Activated T-helper 1 cell treated with Interleukin-2 at 50 U/mL for 16 hours (primary cell): ENCODE results near the gene TSEN2.
"Not testable (repeated sequence)": the region's sequence is repeated elsewhere in the genome, so short reads cannot be mapped to it uniquely, and the experiment has no call there.

ENCODE experiments used
- DNase-seq: peaks from one replicate; pipeline ENCODE4 v3.0.0-alpha.2; 2020; ENCODE audit warnings: low read depth

TSEN2 gene

GRCh38 chr3:12503126-12503957 is 19.1 kb downstream of the TSEN2 start:
- no peak for DNase-seq

- no peak for DNase-seq
Observed at GRCh38 chr3:12506201-12506709, 22.0 kb downstream of the TSEN2 start.

GRCh38 chr3:12507591-12508281 is 23.5 kb downstream of the TSEN2 start:
- DNase-seq: no peak

GRCh38 chr3:12508291-12508700 is 24.0 kb downstream of the TSEN2 start:
- no peak for DNase-seq

GRCh38 chr3:12509466-12509865 is 25.2 kb downstream of the TSEN2 start:
- DNase-seq: no peak

GRCh38 chr3:12512534-12513118 is 28.3 kb downstream of the TSEN2 start:
- no peak for DNase-seq

- no peak for DNase-seq
Observed at GRCh38 chr3:12513694-12514446, 29.6 kb downstream of the TSEN2 start.

- no peak for DNase-seq
Observed at GRCh38 chr3:12515631-12516030, 31.4 kb downstream of the TSEN2 start.

- DNase-seq: no peak
Observed at GRCh38 chr3:12516873-12517272, 32.6 kb downstream of the TSEN2 start.

GRCh38 chr3:12518261-12519028 is 34.2 kb downstream of the TSEN2 start:
- no peak for DNase-seq

GRCh38 chr3:12521010-12521409 is 36.7 kb downstream of the TSEN2 start:
- DNase-seq: no peak

- no peak for DNase-seq
Observed at GRCh38 chr3:12522721-12523120, 38.4 kb downstream of the TSEN2 start.

- no peak for DNase-seq
Observed at GRCh38 chr3:12527757-12528143, 43.5 kb downstream of the TSEN2 start.

- no peak for DNase-seq
Observed at GRCh38 chr3:12532182-12532581, 47.9 kb downstream of the TSEN2 start.

- no peak for DNase-seq
Observed at GRCh38 chr3:12536423-12536822, 52.1 kb downstream of the TSEN2 start.

- no peak for DNase-seq
Observed at GRCh38 chr3:12541625-12542024, 57.3 kb downstream of the TSEN2 start.

GRCh38 chr3:12543497-12543896 is 59.2 kb downstream of the TSEN2 start:
- DNase-seq: not testable (repeated sequence)

- no peak for DNase-seq
Observed at GRCh38 chr3:12544652-12545472, 60.6 kb downstream of the TSEN2 start.

GRCh38 chr3:12545473-12545791 is 61.2 kb downstream of the TSEN2 start, which contains the start of gene MKRN2OS:
Gene MKRN2OS (minus strand): TSS chr3:12545499. CDS start chr3:12545464, 35 bp downstream.
- no peak for DNase-seq

- DNase-seq: no peak
Observed at GRCh38 chr3:12549971-12550760, 65.9 kb downstream of the TSEN2 start.
